ENCODE measurements around the gene KCTD1.

Gene KCTD1

DNA sequence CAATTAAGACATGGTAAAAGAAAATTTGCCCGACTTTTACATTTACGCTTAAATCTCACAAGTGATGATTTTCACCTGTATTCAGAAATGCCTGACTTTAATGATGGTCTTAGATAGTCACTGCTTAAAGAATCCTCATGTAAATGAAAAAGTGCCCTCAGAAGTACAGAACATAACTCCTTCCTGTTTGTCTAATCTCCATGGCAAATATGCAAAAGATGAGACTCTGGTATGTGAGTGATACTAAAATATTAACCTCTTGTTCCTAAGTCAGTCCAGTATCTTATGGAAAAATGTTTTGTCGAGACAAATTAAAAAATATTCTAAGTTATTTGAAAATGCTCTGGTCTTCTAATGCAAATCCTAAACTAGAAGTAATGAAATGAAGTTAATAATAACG, 29.2 kb downstream of the KCTD1 start:
- no peak for DNase-seq

GRCh38 chr18:26516964-26517363, 31.4 kb downstream of the KCTD1 start:
- peak; percentile 8 for DNase-seq

- DNase-seq = no peak
Observed at GRCh38 chr18:26515643-26516487, 32.5 kb downstream of the KCTD1 start.

DNA sequence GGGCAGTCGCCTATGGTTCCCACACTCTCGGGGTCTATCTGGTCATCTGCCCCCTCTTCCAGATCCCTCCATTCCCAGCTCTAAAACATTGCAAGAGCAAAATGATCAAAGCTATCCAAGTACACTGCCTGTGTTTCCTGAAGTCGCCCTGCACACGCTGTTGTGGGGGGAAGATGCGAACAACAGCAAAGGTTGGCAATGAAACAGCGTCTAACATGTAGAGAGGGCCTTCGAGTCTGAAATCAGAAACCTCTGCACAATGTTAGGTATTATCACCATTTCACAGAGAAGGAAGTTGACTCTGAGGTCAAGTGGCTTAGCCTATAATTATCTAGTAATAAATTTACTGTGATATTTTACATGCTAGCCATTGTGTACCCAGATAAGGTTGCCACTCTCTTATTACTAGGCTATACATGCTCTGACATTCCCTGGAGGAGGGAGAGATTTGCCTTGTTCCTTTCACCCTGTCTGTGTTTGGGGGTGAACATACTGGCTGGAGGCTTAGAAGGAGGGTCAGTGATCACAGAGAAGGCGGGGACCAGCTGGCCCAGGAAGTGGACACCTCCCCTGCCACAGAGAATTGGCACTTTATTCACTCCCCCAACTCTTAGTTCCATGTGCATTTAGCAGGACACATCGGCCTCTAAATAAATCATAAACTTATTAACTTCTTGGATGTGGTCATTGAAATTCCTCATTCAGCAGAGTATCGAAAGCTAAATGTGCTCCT, 36.8 kb downstream of the KCTD1 start:
- peak; percentile 56 for DNase-seq

GRCh38 chr18:26510337-26510736, 38.0 kb downstream of the KCTD1 start:
- peak; percentile 66 for DNase-seq

DNA sequence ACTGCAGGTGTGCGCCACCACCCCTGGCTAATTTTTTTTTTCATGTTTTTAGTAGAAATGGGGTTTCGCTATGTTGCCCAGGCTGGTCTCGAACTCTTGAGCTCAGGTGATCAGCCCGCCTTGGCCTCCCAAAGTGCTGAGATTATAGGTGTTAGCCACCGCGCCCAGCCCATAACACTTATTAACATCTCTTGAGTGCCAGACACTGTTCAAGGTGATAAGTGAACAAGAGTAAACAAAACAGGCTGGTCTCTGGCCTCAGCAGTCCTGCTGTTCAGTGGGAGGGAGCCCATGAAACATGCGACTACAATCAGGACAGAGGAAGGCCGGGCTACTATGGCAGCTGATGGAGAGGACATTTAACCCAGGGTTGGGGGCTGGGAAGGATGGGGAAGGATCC, 42.3 kb downstream of the KCTD1 start:
- no peak for DNase-seq

- no peak for DNase-seq
Observed at GRCh38 chr18:26504831-26505230, 43.5 kb downstream of the KCTD1 start.

- no peak for DNase-seq
Observed at GRCh38 chr18:26503382-26503781, 45.0 kb downstream of the KCTD1 start.

DNA sequence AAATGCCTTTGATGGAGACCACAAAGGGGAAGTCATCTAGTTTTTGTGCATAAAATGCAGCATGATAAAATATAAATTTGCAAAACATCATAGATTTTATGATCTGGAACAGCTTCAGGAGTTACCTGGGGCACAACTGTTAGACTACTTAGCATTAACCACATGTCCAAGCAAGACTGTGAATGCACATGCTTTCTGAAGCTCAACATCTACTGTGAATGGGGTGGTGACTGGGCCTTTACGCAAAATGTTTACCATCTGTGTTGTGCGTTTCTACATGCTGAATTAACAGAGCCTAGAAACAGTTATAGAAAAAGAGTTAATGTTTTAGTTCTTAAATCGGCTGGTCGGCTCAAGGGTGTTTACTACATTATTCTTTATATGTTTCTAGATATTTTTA, 45.5 kb downstream of the KCTD1 start:
- DNase-seq = no peak

GRCh38 chr18:26497866-26498265, 50.5 kb downstream of the KCTD1 start:
- DNase-seq = no peak

DNA sequence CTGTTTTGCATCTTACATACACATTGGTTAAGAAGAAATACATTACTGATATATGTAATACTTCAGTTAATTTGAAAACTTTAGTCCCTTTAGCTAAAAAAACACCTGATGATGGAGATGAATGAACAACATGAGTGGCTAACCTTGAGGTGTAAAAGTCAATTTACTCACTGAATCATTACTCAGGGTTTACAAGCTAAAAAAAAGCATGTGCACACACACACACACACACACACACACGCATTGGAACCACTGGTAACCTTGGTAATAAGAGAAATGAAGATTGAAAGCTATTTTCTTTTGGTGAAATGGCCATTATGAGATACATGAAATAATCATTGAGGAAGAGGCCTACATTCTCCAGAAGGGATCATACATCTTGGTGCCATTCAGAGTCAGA, 51.8 kb downstream of the KCTD1 start:
- DNase-seq = no peak

DNA sequence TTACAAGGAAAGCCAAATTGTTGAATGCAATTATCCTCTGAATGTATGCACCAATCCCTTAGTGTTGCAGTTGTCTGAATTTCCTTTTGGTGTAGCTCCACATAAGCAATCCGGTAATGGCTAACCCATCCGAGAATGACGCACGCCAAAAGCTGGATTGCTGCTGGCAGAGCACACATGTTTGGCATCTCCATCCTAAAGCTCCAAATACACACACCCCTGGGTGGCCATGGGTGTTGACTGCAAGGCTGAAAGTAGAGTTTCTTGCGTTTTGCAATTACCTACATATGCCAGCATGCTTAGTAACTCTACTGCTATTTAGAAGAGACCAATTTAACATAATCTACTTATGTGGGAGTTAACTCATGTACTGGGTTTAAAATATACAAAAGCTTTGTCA, 53.1 kb downstream of the KCTD1 start:
- no peak for DNase-seq

DNA sequence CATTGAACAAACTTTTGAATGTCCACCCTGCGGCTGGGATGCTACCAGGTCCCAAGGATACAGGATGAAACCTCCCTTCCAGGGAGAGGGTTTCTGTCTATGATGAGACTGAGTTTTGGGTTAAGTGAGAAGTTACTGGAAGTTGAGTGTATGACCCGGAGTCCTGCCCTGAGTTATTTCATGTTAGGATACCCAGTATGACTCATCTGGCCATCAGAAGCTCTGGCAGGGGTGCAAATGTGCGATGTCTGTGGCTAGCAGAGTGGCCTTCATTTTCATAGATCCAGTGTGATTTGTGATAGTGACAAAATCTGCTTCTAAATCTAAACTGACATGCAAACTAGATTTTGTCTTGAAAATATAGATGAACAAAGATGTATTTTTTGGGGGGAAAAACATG, 55.3 kb downstream of the KCTD1 start:
- DNase-seq = no peak

- DNase-seq = no peak
Observed at GRCh38 chr18:26491194-26491816, 57.0 kb downstream of the KCTD1 start.

DNA sequence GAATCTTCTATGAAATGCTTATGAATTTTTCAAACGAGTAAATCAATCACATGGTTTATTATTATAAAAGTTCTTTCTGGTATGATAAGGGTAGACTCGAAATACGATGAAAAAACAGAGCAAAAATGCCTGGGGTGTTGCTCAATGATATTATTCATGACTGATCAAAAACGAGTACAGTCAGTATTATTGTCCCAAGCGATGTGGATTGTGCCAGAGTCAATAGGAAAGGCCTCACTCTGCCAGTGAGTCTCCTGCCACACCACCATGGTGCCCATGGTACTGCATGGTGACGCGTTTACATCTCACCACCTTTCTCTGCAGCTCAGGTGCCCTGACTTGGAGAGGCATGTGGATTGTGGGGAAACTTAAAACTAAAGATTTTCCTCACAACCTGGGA, 58.5 kb downstream of the KCTD1 start:
- DNase-seq = no peak

GRCh38 chr18:26489191-26489590, 59.2 kb downstream of the KCTD1 start:
- no peak for DNase-seq

DNA sequence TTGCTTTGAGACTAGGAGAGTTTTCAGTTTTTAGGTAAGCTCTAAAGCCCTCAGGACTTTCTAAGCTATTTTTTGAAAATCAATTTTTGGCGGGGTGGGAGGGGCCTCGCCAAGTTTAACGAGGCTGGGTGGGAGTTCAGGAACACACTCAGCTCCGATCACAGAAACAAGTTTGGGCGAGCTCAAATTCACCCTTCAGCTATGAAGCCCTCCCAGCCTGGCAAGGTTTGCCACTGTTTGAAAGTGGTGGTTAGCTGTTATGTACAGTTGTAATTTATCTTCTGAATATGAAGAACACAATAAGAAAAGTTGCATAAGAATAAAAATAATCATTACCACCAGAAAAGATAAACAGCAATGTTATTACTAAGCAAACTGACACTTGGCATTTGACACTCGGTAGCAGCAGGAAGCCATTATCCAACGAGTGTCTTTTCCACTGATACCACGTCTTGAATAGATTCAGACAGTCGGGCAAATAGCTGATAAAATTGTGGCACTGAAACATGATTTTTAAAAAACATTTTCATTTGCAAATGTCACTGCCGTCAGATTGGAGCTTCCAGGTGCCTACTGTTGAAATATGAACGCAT, 59.8 kb downstream of the KCTD1 start:
- DNase-seq = no peak

GRCh38 chr18:26487437-26487836, 60.9 kb downstream of the KCTD1 start:
- no peak for DNase-seq

GRCh38 chr18:26483633-26484032, 64.7 kb downstream of the KCTD1 start:
- DNase-seq = no peak

GRCh38 chr18:26482569-26482968, 65.8 kb downstream of the KCTD1 start:
- DNase-seq = no peak

GRCh38 chr18:26480897-26481795, 67.2 kb downstream of the KCTD1 start:
- DNase-seq = no peak

- DNase-seq = no peak
Observed at GRCh38 chr18:26479681-26480079, 68.7 kb downstream of the KCTD1 start.

Data from hematopoietic multipotent progenitor cell treated with erythropoietin and hydrocortisone succinate and interleukin-3 and kit ligand, for 6 days (in vitro differentiated cells).